Retinal pigment epithelial cell (primary cell): ENCODE measurements around the gene EGLN3.

ENCODE experiments used
- DNase-seq: peaks from one replicate; pipeline ENCODE4 v3.0.0-alpha.2; 2010; ENCODE audit warnings: low read depth
- H3K4me3 ChIP-seq: 2 replicates; pipeline ENCODE4 v1.5.1; 2011; ENCODE audit warnings: mild to moderate bottlenecking, low read length, control low read depth, moderate library complexity
- CTCF ChIP-seq: conservative IDR thresholded peaks from 2 replicates; pipeline ENCODE4 v1.5.1; 2011; ENCODE audit warnings: low read depth, low read length, control low read depth, inconsistent platforms

The EGLN3 gene

GRCh38 chr14:33950320-33951182 lies at the start of gene EGLN3:
Gene EGLN3 (minus strand): TSS chr14:33951074. CDS start chr14:33950752, 322 bp downstream.
- peak within 1 kb of the TSS; percentile 61 for H3K4me3 ChIP-seq
- DNase-seq = no peak
- no peak for TF ChIP-seq CTCF

- TF ChIP-seq CTCF = no peak
- DNase-seq = no peak
- H3K4me3 ChIP-seq = no peak overlapping the region
Measured at GRCh38 chr14:34000396-34000795, 49.5 kb upstream of the EGLN3 start.

GRCh38 chr14:33999771-34000291 lies 49.0 kb upstream of the EGLN3 start:
- DNase-seq = no peak
- TF ChIP-seq CTCF = no peak
- no peak overlapping the region for H3K4me3 ChIP-seq

- no peak for DNase-seq
- no peak overlapping the region for H3K4me3 ChIP-seq
- no peak for TF ChIP-seq CTCF
Measured at GRCh38 chr14:33997611-33998010, 46.7 kb upstream of the EGLN3 start.

GRCh38 chr14:33996462-33996861 lies 45.6 kb upstream of the EGLN3 start:
- TF ChIP-seq CTCF = no peak
- no peak for DNase-seq
- no peak overlapping the region for H3K4me3 ChIP-seq

GRCh38 chr14:33993246-33993645 lies 42.4 kb upstream of the EGLN3 start:
- no peak overlapping the region for H3K4me3 ChIP-seq
- TF ChIP-seq CTCF = no peak
- DNase-seq = no peak

- TF ChIP-seq CTCF = no peak
- no peak overlapping the region for H3K4me3 ChIP-seq
- no peak for DNase-seq
Measured at GRCh38 chr14:33992274-33993007, 41.6 kb upstream of the EGLN3 start.
